ENCODE measurements around the gene SDHB. TPM values are rescaled to one million over a fixed set of nuclear protein-coding genes. Genes with fewer than 3 reads are reported as not detected.

Gene SDHB
- total RNA-seq: 10 to 100 TPM; 72.4 to 74.7 TPM

GRCh38 chr1:17053685-17054410 lies at the start of gene SDHB:
Gene SDHB, minus strand, starts transcription at chr1:17054032. Its CDS starts 13 bp downstream, at chr1:17054019.
- ATAC-seq (ENCODE audit: low read depth): peak; percentile 99
- POLR2A ChIA-PET: interaction anchor here (0.6 to 0.7 kb wide), 2 partner anchors 9 to 851 kb away, joined by 3 read pairs; no protein-coding TSS in a partner anchor
- peaks cover 9% of the 10 kb centered on the region for H3K27me3 Mint-ChIP-seq

GRCh38 chr1:17102232-17102631 lies 48.4 kb upstream of the SDHB start:
- Mint-ChIP-seq H3K4me3 (no peak overlapping the region), H3K4me1 (no peaks in the 10 kb centered on the region), H3K27ac (no peak overlapping the region), H3K36me3 (no peaks in the 10 kb centered on the region), H3K27me3 (peaks cover 8% of the 10 kb centered on the region), H3K9me3 (no peaks in the 10 kb centered on the region)
- no peak for DNase-seq
- POLR2A ChIA-PET: no interaction called here
- ATAC-seq (ENCODE audit: low read depth): no peak

More at GRCh38 chr1:17053685-17054410, at the start of gene SDHB:
- Mint-ChIP-seq H3K4me3 (peak within 1 kb of the TSS; percentile 97), H3K36me3 (no peaks in the 10 kb centered on the region), H3K9me3 (no peaks in the 10 kb centered on the region), H3K27ac (peak within 1 kb of the TSS; percentile 96), H3K4me1 (peaks cover 16% of the 10 kb centered on the region)
- DNase-seq: peak; percentile 99

- no peaks in the 10 kb centered on the region for H3K9me3 Mint-ChIP-seq
- POLR2A ChIA-PET: no interaction called here
Measured at GRCh38 chr1:17101261-17101660, 47.4 kb upstream of the SDHB start.

GRCh38 chr1:17099616-17100340 lies 45.9 kb upstream of the SDHB start:
- Mint-ChIP-seq H3K27me3 (peaks cover 5% of the 10 kb centered on the region), H3K27ac (no peak overlapping the region), H3K4me3 (no peak overlapping the region), H3K9me3 (no peaks in the 10 kb centered on the region), H3K4me1 (no peaks in the 10 kb centered on the region), H3K36me3 (no peaks in the 10 kb centered on the region)
- DNase-seq (no peak), ATAC-seq (ENCODE audit: low read depth) (no peak)
- POLR2A ChIA-PET: no interaction called here

More at GRCh38 chr1:17101261-17101660, 47.4 kb upstream of the SDHB start:
- ATAC-seq (ENCODE audit: low read depth): no peak
- H3K4me3 Mint-ChIP-seq: no peak overlapping the region
- no peaks in the 10 kb centered on the region for H3K4me1 Mint-ChIP-seq
- no peaks in the 10 kb centered on the region for H3K36me3 Mint-ChIP-seq
- DNase-seq: no peak
- no peak overlapping the region for H3K27ac Mint-ChIP-seq
- peaks cover 5% of the 10 kb centered on the region for H3K27me3 Mint-ChIP-seq

GRCh38 chr1:17098446-17099317 lies 44.9 kb upstream of the SDHB start:
- POLR2A ChIA-PET: no interaction called here
- ATAC-seq (ENCODE audit: low read depth) (no peak), DNase-seq (no peak)
- no peaks in the 10 kb centered on the region for H3K36me3 Mint-ChIP-seq
- H3K9me3 Mint-ChIP-seq: no peaks in the 10 kb centered on the region
- no peaks in the 10 kb centered on the region for H3K4me1 Mint-ChIP-seq
- H3K4me3 Mint-ChIP-seq: no peak overlapping the region
- H3K27me3 Mint-ChIP-seq: peaks cover 5% of the 10 kb centered on the region
- no peak overlapping the region for H3K27ac Mint-ChIP-seq

GRCh38 chr1:17097787-17098186 lies 44.0 kb upstream of the SDHB start:
- no peak overlapping the region for H3K27ac Mint-ChIP-seq
- H3K36me3 Mint-ChIP-seq: no peaks in the 10 kb centered on the region
- H3K4me1 Mint-ChIP-seq: no peaks in the 10 kb centered on the region
- H3K4me3 Mint-ChIP-seq: no peak overlapping the region
- POLR2A ChIA-PET: no interaction called here
- ATAC-seq (ENCODE audit: low read depth): no peak
- DNase-seq: no peak
- peaks cover 5% of the 10 kb centered on the region for H3K27me3 Mint-ChIP-seq
- H3K9me3 Mint-ChIP-seq: no peaks in the 10 kb centered on the region

- Mint-ChIP-seq H3K36me3 (no peaks in the 10 kb centered on the region), H3K27ac (no peak overlapping the region), H3K4me3 (no peak overlapping the region), H3K4me1 (no peaks in the 10 kb centered on the region), H3K9me3 (no peaks in the 10 kb centered on the region), H3K27me3 (peaks cover 5% of the 10 kb centered on the region)
- POLR2A ChIA-PET: no interaction called here
- no peak for ATAC-seq (ENCODE audit: low read depth)
- DNase-seq: no peak
Measured at GRCh38 chr1:17097147-17097546, 43.3 kb upstream of the SDHB start.

GRCh38 chr1:17096584-17096983 lies 42.8 kb upstream of the SDHB start:
- Mint-ChIP-seq H3K27ac (no peak overlapping the region), H3K36me3 (no peaks in the 10 kb centered on the region), H3K27me3 (peaks cover 7% of the 10 kb centered on the region), H3K9me3 (no peaks in the 10 kb centered on the region), H3K4me3 (no peak overlapping the region), H3K4me1 (no peaks in the 10 kb centered on the region)
- DNase-seq (no peak), ATAC-seq (ENCODE audit: low read depth) (no peak)
- POLR2A ChIA-PET: no interaction called here

GRCh38 chr1:17095141-17095540 lies 41.3 kb upstream of the SDHB start:
- H3K36me3 Mint-ChIP-seq: no peaks in the 10 kb centered on the region
- POLR2A ChIA-PET: no interaction called here
- ATAC-seq (ENCODE audit: low read depth): no peak
- H3K27me3 Mint-ChIP-seq: peaks cover 8% of the 10 kb centered on the region
- no peaks in the 10 kb centered on the region for H3K4me1 Mint-ChIP-seq
- H3K4me3 Mint-ChIP-seq: no peak overlapping the region
- H3K27ac Mint-ChIP-seq: no peak overlapping the region
- H3K9me3 Mint-ChIP-seq: no peaks in the 10 kb centered on the region
- no peak for DNase-seq

GRCh38 chr1:17094664-17095063 lies 40.8 kb upstream of the SDHB start:
- Mint-ChIP-seq H3K4me1 (no peaks in the 10 kb centered on the region), H3K27me3 (peaks cover 5% of the 10 kb centered on the region), H3K4me3 (no peak overlapping the region), H3K9me3 (no peaks in the 10 kb centered on the region), H3K36me3 (no peaks in the 10 kb centered on the region), H3K27ac (no peak overlapping the region)
- no peak for DNase-seq
- no peak for ATAC-seq (ENCODE audit: low read depth)
- POLR2A ChIA-PET: no interaction called here

GRCh38 chr1:17093822-17094393 lies 40.1 kb upstream of the SDHB start:
- no peak overlapping the region for H3K4me3 Mint-ChIP-seq
- POLR2A ChIA-PET: no interaction called here
- no peaks in the 10 kb centered on the region for H3K36me3 Mint-ChIP-seq
- DNase-seq (no peak), ATAC-seq (ENCODE audit: low read depth) (no peak)
- no peaks in the 10 kb centered on the region for H3K9me3 Mint-ChIP-seq
- H3K27ac Mint-ChIP-seq: no peak overlapping the region
- no peaks in the 10 kb centered on the region for H3K4me1 Mint-ChIP-seq
- peaks cover 4% of the 10 kb centered on the region for H3K27me3 Mint-ChIP-seq

GRCh38 chr1:17091252-17091651 lies 37.4 kb upstream of the SDHB start:
- DNase-seq: no peak
- no peak overlapping the region for H3K27ac Mint-ChIP-seq
- no peaks in the 10 kb centered on the region for H3K4me1 Mint-ChIP-seq
- H3K9me3 Mint-ChIP-seq: no peaks in the 10 kb centered on the region
- ATAC-seq (ENCODE audit: low read depth): no peak
- H3K36me3 Mint-ChIP-seq: no peaks in the 10 kb centered on the region
- no peak overlapping the region for H3K4me3 Mint-ChIP-seq
- POLR2A ChIA-PET: no interaction called here
- H3K27me3 Mint-ChIP-seq: peaks cover 3% of the 10 kb centered on the region

- no peaks in the 10 kb centered on the region for H3K4me1 Mint-ChIP-seq
- no peaks in the 10 kb centered on the region for H3K36me3 Mint-ChIP-seq
- H3K27ac Mint-ChIP-seq: no peak overlapping the region
- POLR2A ChIA-PET: no interaction called here
- H3K27me3 Mint-ChIP-seq: peaks cover 3% of the 10 kb centered on the region
- DNase-seq: no peak
- H3K4me3 Mint-ChIP-seq: no peak overlapping the region
- no peak for ATAC-seq (ENCODE audit: low read depth)
- H3K9me3 Mint-ChIP-seq: no peaks in the 10 kb centered on the region
Measured at GRCh38 chr1:17089506-17089905, 35.7 kb upstream of the SDHB start.

Measured in activated naive CD8-positive, alpha-beta T cell treated with anti-CD3 and anti-CD28 coated beads, Interleukin-2, amount 10 ng/mL, durations not matched to agents 7 days and 5 days (primary cell).